ENCODE data around the gene PIH1D2. TPM values are rescaled to one million over a fixed set of nuclear protein-coding genes. Genes with fewer than 3 reads are reported as not detected.
A peak's percentile ranks its signal among the peaks of the same experiment; 100 is the strongest.
"Not testable (repeated sequence)": the region's sequence is repeated elsewhere in the genome, so short reads cannot be mapped to it uniquely, and the experiment has no call there.

Gene PIH1D2
- total and polyA plus RNA-seq, 10 donors, result 0.18 to 2.2 (median 0.67) TPM

- Histone ChIP-seq H3K9me3 (no peaks in the 10 kb centered on the region), H3K27ac (no peak overlapping the region), H3K36me3 (peaks cover 2 to 97% (median 62%) of the 10 kb centered on the region in 6 donors), H3K27me3 (replicated peaks in 1 of 7) (no peaks in the 10 kb centered on the region), H3K4me3 (no peak overlapping the region), H3K4me1 (peaks cover 0 to 5% (median 0%) of the 10 kb centered on the region in 6 donors)
- no peak for DNase-seq
- intact Hi-C loops (cut with DNase I; ENCODE audit: low total_unique reads), result no loop called here
- 74 to 91% (median 84%) methylated on average over 4 of the region's 4 CpGs for whole genome bisulfite sequencing, 5 donors
- TF ChIP-seq POLR2A (IDR thresholded peaks at IDR 0.05) (no peak), POLR2AphosphoS5 (IDR thresholded peaks at IDR 0.05) (no peak)
- TF ChIP-seq, protein P1, sequence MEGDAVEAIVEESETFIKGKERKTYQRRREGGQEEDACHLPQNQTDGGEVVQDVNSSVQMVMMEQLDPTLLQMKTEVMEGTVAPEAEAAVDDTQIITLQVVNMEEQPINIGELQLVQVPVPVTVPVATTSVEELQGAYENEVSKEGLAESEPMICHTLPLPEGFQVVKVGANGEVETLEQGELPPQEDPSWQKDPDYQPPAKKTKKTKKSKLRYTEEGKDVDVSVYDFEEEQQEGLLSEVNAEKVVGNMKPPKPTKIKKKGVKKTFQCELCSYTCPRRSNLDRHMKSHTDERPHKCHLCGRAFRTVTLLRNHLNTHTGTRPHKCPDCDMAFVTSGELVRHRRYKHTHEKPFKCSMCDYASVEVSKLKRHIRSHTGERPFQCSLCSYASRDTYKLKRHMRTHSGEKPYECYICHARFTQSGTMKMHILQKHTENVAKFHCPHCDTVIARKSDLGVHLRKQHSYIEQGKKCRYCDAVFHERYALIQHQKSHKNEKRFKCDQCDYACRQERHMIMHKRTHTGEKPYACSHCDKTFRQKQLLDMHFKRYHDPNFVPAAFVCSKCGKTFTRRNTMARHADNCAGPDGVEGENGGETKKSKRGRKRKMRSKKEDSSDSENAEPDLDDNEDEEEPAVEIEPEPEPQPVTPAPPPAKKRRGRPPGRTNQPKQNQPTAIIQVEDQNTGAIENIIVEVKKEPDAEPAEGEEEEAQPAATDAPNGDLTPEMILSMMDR (IDR thresholded peaks at IDR 0.05 in 8 of 11, conservative IDR thresholded peaks at IDR 0.05 in 3 of 11), result no peak
Observed at GRCh38 chr11:112057170-112057569, 16.6 kb downstream of the PIH1D2 start.

- TF ChIP-seq POLR2AphosphoS5 (IDR thresholded peaks at IDR 0.05) (no peak), POLR2A (IDR thresholded peaks at IDR 0.05) (no peak)
- TF ChIP-seq, protein P1 (IDR thresholded peaks at IDR 0.05 in 8 of 11, conservative IDR thresholded peaks at IDR 0.05 in 3 of 11), result no peak
- Histone ChIP-seq H3K4me1 (peaks cover 0 to 47% (median 22%) of the 10 kb centered on the region in 6 donors), H3K27me3 (replicated peaks in 1 of 7) (no peaks in the 10 kb centered on the region), H3K4me3 (no peak overlapping the region), H3K9me3 (peaks cover 0 to 6% (median 0%) of the 10 kb centered on the region in 8 donors), H3K36me3 (peaks cover 2 to 90% (median 43%) of the 10 kb centered on the region in 6 donors), H3K27ac (peak overlapping the region in 4 of 8 donors; percentile 39 to 50 (median 46))
- no peak for DNase-seq
- intact Hi-C loops (cut with DNase I; ENCODE audit: low total_unique reads), result no loop called here
- 79 to 85% (median 81%) methylated on average over 3 of the region's 3 CpGs for WGBS, 5 donors
Observed at GRCh38 chr11:112051768-112052167, 22.0 kb downstream of the PIH1D2 start.

DNA sequence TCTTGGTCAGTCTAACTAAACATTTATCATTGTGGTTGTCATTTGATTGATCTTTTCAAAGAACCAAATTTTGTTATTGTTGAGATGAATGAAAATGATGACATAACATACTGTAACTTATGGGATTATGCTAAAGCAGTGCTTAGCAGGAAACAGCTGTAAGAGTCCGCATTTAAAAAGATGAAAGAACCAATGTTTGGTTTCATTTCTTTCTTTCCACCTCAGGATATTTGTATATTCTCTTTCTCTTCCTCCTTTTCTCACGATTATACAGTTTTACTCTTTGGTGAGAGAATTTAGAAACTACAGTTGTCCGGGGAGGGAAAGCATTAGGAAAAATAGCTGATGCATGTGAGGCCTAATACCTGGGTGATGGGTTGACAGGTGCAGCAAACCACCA is 23.1 kb downstream of the PIH1D2 start:
- WGBS, 5 donors, result 54 to 75% (median 61%) methylated on average over 3 of the region's 3 CpGs
- H3K36me3 ChIP-seq, result peaks cover 2 to 91% (median 46%) of the 10 kb centered on the region in 6 donors
- peak overlapping the region in 4 of 8 donors; percentile 39 to 50 (median 46) for H3K27ac ChIP-seq
- no peak for DNase-seq
- TF ChIP-seq POLR2AphosphoS5 (IDR thresholded peaks at IDR 0.05), result no peak
- no peak for TF ChIP-seq POLR2A (IDR thresholded peaks at IDR 0.05)
- TF ChIP-seq, protein P1 (IDR thresholded peaks at IDR 0.05 in 8 of 11, conservative IDR thresholded peaks at IDR 0.05 in 3 of 11), result no peak
- peaks cover 0 to 47% (median 22%) of the 10 kb centered on the region in 6 donors for H3K4me1 ChIP-seq
- H3K27me3 ChIP-seq (replicated peaks in 1 of 7), result no peaks in the 10 kb centered on the region
- peaks cover 0 to 6% (median 0%) of the 10 kb centered on the region in 8 donors for H3K9me3 ChIP-seq
- no peak overlapping the region for H3K4me3 ChIP-seq
- intact Hi-C loops (cut with DNase I; ENCODE audit: low total_unique reads), result no loop called here

GRCh38 chr11:112049777-112050176 is 24.0 kb downstream of the PIH1D2 start:
- DNase-seq, result no peak
- peaks cover 0 to 47% (median 22%) of the 10 kb centered on the region in 6 donors for H3K4me1 ChIP-seq
- H3K4me3 ChIP-seq, result no peak overlapping the region
- peaks cover 0 to 6% (median 0%) of the 10 kb centered on the region in 8 donors for H3K9me3 ChIP-seq
- no peak overlapping the region for H3K27ac ChIP-seq
- TF ChIP-seq POLR2A (IDR thresholded peaks at IDR 0.05), result no peak
- TF ChIP-seq, protein P1 (IDR thresholded peaks at IDR 0.05 in 8 of 11, conservative IDR thresholded peaks at IDR 0.05 in 3 of 11), result no peak
- TF ChIP-seq POLR2AphosphoS5 (IDR thresholded peaks at IDR 0.05), result no peak
- 46 to 50% (median 49%) methylated on average over 2 of the region's 2 CpGs for WGBS, 5 donors
- peaks cover 2 to 93% (median 54%) of the 10 kb centered on the region in 6 donors for H3K36me3 ChIP-seq
- intact Hi-C loops (cut with DNase I; ENCODE audit: low total_unique reads), result no loop called here
- no peaks in the 10 kb centered on the region for H3K27me3 ChIP-seq (replicated peaks in 1 of 7)

DNA sequence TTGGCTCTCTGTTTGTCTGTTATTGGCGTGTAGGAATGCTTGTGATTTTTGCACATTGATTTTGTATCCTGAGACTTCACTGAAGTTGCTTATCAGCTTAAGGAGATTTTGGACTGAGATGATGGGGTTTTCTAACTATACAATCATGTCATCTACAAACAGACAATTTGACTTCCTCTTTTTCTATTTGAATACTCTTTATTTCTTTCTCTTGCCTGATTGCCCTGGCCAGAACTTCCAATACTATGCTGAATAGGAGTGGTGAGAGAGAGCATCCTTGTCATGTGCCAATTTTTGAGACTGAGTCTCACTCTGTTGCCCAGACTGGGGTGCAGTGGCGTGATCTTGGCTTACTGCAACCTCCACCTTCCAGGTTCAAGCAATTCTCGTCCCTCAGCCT is 25.6 kb downstream of the PIH1D2 start:
- H3K4me1 ChIP-seq, result peaks cover 0 to 47% (median 22%) of the 10 kb centered on the region in 6 donors
- intact Hi-C loops (cut with DNase I; ENCODE audit: low total_unique reads); DNase-seq; H3K4me3 ChIP-seq; H3K27me3 ChIP-seq (replicated peaks in 1 of 7); H3K9me3 ChIP-seq: not testable (repeated sequence)
- WGBS, 5 donors, result 79 to 89% (median 82%) methylated on average over 3 of the region's 3 CpGs
- H3K27ac ChIP-seq, result peak overlapping the region in 7 of 8 donors; percentile 14 to 77 (median 62)
- H3K36me3 ChIP-seq, result peaks cover under 1 to 93% (median 56%) of the 10 kb centered on the region in 6 donors

GRCh38 chr11:112046647-112047046 is 27.2 kb downstream of the PIH1D2 start:
- H3K27ac ChIP-seq; H3K27me3 ChIP-seq (replicated peaks in 1 of 7); DNase-seq; intact Hi-C loops (cut with DNase I; ENCODE audit: low total_unique reads); H3K4me3 ChIP-seq; H3K9me3 ChIP-seq: not testable (repeated sequence)
- Histone ChIP-seq H3K36me3 (peaks cover 0 to 92% (median 45%) of the 10 kb centered on the region in 6 donors), H3K4me1 (peaks cover 0 to 37% (median 22%) of the 10 kb centered on the region in 6 donors)
- 98 to 100% (median 99%) methylated on average over 2 of the region's 2 CpGs for WGBS, 5 donors

Measured in spleen (tissue), 11 donors.